ENCODE data around the gene INSYN2B. TPM values are rescaled to one million over a fixed set of nuclear protein-coding genes. Genes with fewer than 3 reads are reported as not detected.
"Not testable (repeated sequence)": the region's sequence is repeated elsewhere in the genome, so short reads cannot be mapped to it uniquely, and the experiment has no call there.

The INSYN2B gene
- total RNA-seq, 2 donors from 2014 or later = not detected

DNA sequence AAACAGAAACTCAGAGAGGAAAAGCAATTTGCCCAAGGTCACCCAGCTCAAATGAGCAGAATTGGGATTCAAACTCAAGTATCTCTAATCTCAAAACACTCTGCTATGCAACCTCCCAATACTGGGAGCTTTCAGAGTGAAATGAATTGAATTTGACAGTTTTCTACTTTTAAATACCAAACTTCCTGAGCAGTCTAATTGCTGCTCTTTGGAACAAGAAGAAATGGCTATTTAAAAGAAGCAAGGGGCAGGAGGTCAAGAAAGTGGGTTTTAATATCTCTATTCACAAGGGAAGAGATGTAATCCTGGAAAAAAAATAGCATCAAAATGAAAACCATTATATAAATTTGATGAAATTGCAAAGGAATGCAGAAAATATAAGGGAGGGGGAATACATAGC, 142.6 kb downstream of the INSYN2B start:
- intact Hi-C loops (cut with DNase I) = no loop called here
- H3K4me1 ChIP-seq = no peaks in the 10 kb centered on the region
- no peak overlapping the region for H3K4me3 ChIP-seq
- no peak for TF ChIP-seq CTCF (IDR thresholded peaks at IDR 0.05)
- H3K9ac ChIP-seq (ENCODE audit: low read depth in 2 of 2, low read length in 2 of 2) = no peak overlapping the region
- H3K36me3 ChIP-seq = no peaks in the 10 kb centered on the region
- no peak overlapping the region for H3K27ac ChIP-seq
- no peaks in the 10 kb centered on the region for H3K9me3 ChIP-seq
- no peaks in the 10 kb centered on the region for H3K27me3 ChIP-seq
- no peak for DNase-seq

GRCh38 chr5:169836835-169837536, 143.3 kb downstream of the INSYN2B start:
- no peaks in the 10 kb centered on the region for H3K4me1 ChIP-seq
- no peak for TF ChIP-seq CTCF (IDR thresholded peaks at IDR 0.05)
- no peak overlapping the region for H3K4me3 ChIP-seq
- H3K9me3 ChIP-seq = no peaks in the 10 kb centered on the region
- H3K9ac ChIP-seq (ENCODE audit: low read depth in 2 of 2, low read length in 2 of 2) = no peak overlapping the region
- DNase-seq = no peak
- H3K36me3 ChIP-seq = no peaks in the 10 kb centered on the region
- H3K27ac ChIP-seq = no peak overlapping the region
- intact Hi-C loops (cut with DNase I) = no loop called here
- H3K27me3 ChIP-seq = no peaks in the 10 kb centered on the region

GRCh38 chr5:169834540-169834939, 145.8 kb downstream of the INSYN2B start:
- intact Hi-C loops (cut with DNase I); H3K4me1 ChIP-seq; H3K27ac ChIP-seq; DNase-seq; H3K4me3 ChIP-seq; H3K36me3 ChIP-seq; H3K9me3 ChIP-seq; H3K27me3 ChIP-seq; H3K9ac ChIP-seq (ENCODE audit: low read depth in 2 of 2, low read length in 2 of 2): not testable (repeated sequence)

DNA sequence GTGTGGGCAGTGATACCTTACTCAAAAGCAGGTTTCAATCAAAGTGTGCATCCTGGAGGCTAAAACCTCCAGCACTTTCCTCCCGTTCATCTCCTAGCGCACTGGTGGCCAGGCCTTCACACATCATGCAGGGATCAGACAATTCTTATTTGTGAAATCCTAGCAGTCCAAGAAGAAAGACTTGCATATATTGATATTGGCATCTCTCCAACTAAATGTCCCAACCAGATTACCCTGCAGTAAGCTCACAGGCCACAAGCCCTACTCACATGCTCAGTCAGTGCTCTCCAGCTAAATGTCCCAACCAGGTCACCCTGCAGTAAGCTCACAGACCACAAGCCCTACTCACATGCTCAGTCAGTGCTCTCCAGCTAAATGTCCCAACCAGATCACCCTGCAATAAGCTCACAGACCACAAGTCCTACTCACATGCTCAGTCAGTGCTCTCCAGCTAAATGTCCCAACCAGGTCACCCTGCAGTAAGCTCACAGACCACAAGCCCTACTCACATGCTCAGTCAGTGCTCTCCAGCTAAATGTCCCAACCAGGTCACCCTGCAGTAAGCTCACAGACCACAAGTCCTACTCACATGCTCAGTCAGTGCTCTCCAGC, 146.5 kb downstream of the INSYN2B start:
- H3K9me3 ChIP-seq; H3K27me3 ChIP-seq; intact Hi-C loops (cut with DNase I): not testable (repeated sequence)

GRCh38 chr5:169832845-169833244, 147.4 kb downstream of the INSYN2B start:
- H3K36me3 ChIP-seq = no peaks in the 10 kb centered on the region
- no peaks in the 10 kb centered on the region for H3K9me3 ChIP-seq
- no peak for TF ChIP-seq CTCF (IDR thresholded peaks at IDR 0.05)
- no peak overlapping the region for H3K27ac ChIP-seq
- intact Hi-C loops (cut with DNase I) = no loop called here
- no peaks in the 10 kb centered on the region for H3K4me1 ChIP-seq
- H3K27me3 ChIP-seq = no peaks in the 10 kb centered on the region
- H3K4me3 ChIP-seq = no peak overlapping the region
- no peak for DNase-seq
- H3K9ac ChIP-seq (ENCODE audit: low read depth in 2 of 2, low read length in 2 of 2) = no peak overlapping the region

More for the DNA sequence above, 146.5 kb downstream of the INSYN2B start:
- not testable (repeated sequence) for H3K9ac ChIP-seq (ENCODE audit: low read depth in 2 of 2, low read length in 2 of 2); H3K4me1 ChIP-seq; H3K27ac ChIP-seq; H3K36me3 ChIP-seq; H3K4me3 ChIP-seq; DNase-seq

GRCh38 chr5:169832304-169832703, 148.0 kb downstream of the INSYN2B start:
- no peak for DNase-seq
- Histone ChIP-seq H3K4me1 (no peaks in the 10 kb centered on the region), H3K27ac (no peak overlapping the region), H3K36me3 (no peaks in the 10 kb centered on the region), H3K9ac (ENCODE audit: low read depth in 2 of 2, low read length in 2 of 2) (no peak overlapping the region), H3K4me3 (no peak overlapping the region), H3K9me3 (no peaks in the 10 kb centered on the region), H3K27me3 (no peaks in the 10 kb centered on the region)
- TF ChIP-seq CTCF (IDR thresholded peaks at IDR 0.05) = no peak
- intact Hi-C loops (cut with DNase I) = no loop called here
